ENCODE measurements around the gene MARS1. TPM values are rescaled to one million over a fixed set of nuclear protein-coding genes. Genes with fewer than 3 reads are reported as not detected.

MARS1 gene
- total RNA-seq, 1 donor from 2014 or later, result 141 TPM

DNA sequence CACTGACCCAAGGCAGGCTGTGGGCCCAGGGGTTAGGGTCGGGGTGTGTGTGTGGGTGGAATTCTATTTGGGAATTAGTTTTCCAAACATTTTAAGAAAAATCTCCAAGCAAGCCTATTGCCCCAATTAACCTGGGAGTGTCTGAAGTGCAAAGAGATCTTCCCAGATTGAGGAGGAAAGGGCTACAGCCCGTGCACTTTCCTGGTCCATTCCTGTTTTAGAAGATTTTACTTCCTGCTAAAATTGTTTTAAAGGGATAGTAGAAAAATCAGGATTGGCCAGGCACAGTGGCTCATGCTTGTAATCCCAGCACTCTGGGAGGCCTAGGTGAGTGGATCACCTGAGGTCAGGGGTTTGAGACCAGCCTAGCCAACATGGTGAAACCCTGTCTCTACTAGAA is 53.8 kb downstream of the MARS1 start:
- intact Hi-C loops (cut with DNase I), result no loop called here
- H3K36me3 ChIP-seq, result peaks cover 42% of the 10 kb centered on the region
- no peaks in the 10 kb centered on the region for H3K9me3 ChIP-seq
- no peaks in the 10 kb centered on the region for H3K27me3 ChIP-seq
- TF ChIP-seq CTCF (IDR thresholded peaks at IDR 0.05), result no peak
- ATAC-seq (no peak), DNase-seq (peak; percentile 2)
- peaks cover 9% of the 10 kb centered on the region for H3K4me1 ChIP-seq
- no peak overlapping the region for H3K27ac ChIP-seq
- no peak overlapping the region for H3K4me3 ChIP-seq

- ATAC-seq (no peak), DNase-seq (no peak)
- Histone ChIP-seq H3K4me1 (peaks cover 9% of the 10 kb centered on the region), H3K9me3 (no peaks in the 10 kb centered on the region), H3K27ac (no peak overlapping the region), H3K36me3 (peaks cover 30% of the 10 kb centered on the region), H3K4me3 (no peak overlapping the region), H3K27me3 (peaks cover 7% of the 10 kb centered on the region)
- intact Hi-C loops (cut with DNase I), result no loop called here
- TF ChIP-seq CTCF (IDR thresholded peaks at IDR 0.05), result no peak
These were observed 55.7 kb downstream of the MARS1 start for GRCh38 chr12:57543581-57543980.

GRCh38 chr12:57545809-57546437 is 58.1 kb downstream of the MARS1 start:
- intact Hi-C loops (cut with DNase I), result no loop called here
- peaks cover 13% of the 10 kb centered on the region for H3K4me1 ChIP-seq
- peak overlapping the region; percentile 87 for H3K27ac ChIP-seq
- DNase-seq (peak; percentile 16), ATAC-seq (peak; percentile 1)
- peaks cover 18% of the 10 kb centered on the region for H3K36me3 ChIP-seq
- peaks cover 27% of the 10 kb centered on the region for H3K27me3 ChIP-seq
- no peak for TF ChIP-seq CTCF (IDR thresholded peaks at IDR 0.05)
- H3K4me3 ChIP-seq, result peak overlapping the region; percentile 87
- no peaks in the 10 kb centered on the region for H3K9me3 ChIP-seq

GRCh38 chr12:57546438-57547287 is 58.8 kb downstream of the MARS1 start, which contains the start of gene DCTN2:
Gene DCTN2 (minus strand): TSS chr12:57547192. CDS start chr12:57547063, 129 bp downstream.
- peaks cover 13% of the 10 kb centered on the region for H3K4me1 ChIP-seq
- H3K9me3 ChIP-seq, result no peaks in the 10 kb centered on the region
- ATAC-seq (peak; percentile 97), DNase-seq (peak; percentile 96)
- H3K27ac ChIP-seq, result peak within 1 kb of the TSS; percentile 87
- intact Hi-C loops (cut with DNase I), result no loop called here
- peaks cover 27% of the 10 kb centered on the region for H3K27me3 ChIP-seq
- peak within 1 kb of the TSS; percentile 87 for H3K4me3 ChIP-seq
- peaks cover 10% of the 10 kb centered on the region for H3K36me3 ChIP-seq
- peak; percentile 8 for TF ChIP-seq CTCF (IDR thresholded peaks at IDR 0.05)

- H3K4me3 ChIP-seq, result peak overlapping the region; percentile 87
- peaks cover 3% of the 10 kb centered on the region for H3K36me3 ChIP-seq
- H3K9me3 ChIP-seq, result no peaks in the 10 kb centered on the region
- ATAC-seq, result no peak
- intact Hi-C loops (cut with DNase I), result no loop called here
- no peak for DNase-seq
- H3K27ac ChIP-seq, result no peak overlapping the region
- TF ChIP-seq CTCF (IDR thresholded peaks at IDR 0.05), result no peak
- peaks cover 27% of the 10 kb centered on the region for H3K27me3 ChIP-seq
- H3K4me1 ChIP-seq, result peaks cover 13% of the 10 kb centered on the region
These were observed 59.6 kb downstream of the MARS1 start for GRCh38 chr12:57547288-57548012.
